ENCODE results near the gene NUP214.
"Not testable (repeated sequence)": the region's sequence is repeated elsewhere in the genome, so short reads cannot be mapped to it uniquely, and the experiment has no call there.

Gene NUP214

DNA sequence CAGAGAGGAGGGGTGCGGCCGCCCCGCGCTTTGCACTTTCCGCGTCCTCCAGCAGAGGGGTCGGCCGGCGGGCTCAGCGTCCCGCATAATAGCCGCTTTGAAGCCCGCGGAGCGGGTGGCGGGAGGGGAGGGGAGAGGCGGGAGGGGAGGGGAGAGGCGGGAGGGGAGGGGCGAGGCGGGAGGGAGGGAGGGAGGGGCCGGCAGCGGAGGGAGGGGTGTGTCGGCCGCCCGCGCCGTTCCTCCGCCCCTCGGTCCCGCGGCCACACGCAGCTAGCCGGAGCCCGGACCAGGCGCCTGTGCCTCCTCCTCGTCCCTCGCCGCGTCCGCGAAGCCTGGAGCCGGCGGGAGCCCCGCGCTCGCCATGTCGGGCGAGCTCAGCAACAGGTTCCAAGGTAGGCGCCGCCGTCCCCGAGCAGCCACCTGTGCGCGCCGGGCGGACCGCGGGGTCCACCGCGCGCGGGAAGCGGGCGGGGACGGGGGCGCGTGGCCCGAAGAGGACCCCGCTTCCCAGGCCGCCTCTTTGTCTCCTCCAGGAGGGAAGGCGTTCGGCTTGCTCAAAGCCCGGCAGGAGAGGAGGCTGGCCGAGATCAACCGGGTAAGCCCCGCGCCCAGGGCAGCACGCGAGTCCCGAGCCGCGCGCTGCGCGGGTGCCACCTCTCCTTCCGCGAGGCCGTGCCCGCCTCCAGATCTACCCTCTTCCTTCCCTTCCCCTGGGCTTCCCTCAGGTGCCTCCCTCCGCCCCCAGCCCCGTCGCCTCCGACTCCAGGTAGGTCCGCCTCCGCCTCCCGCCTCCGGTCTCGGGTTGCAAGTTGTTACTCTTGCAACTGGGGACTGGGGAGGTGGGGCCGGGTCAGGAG lies 28.9 kb upstream of the NUP214 start, which contains the start of gene AIF1L:
Gene AIF1L (plus strand): TSS at position 263 of the 857 bp plus-strand sequence. CDS start 99 bp downstream, at position 362.
- peak in 1 of 2 donors; percentile 12 for DNase-seq (ENCODE audit: low read depth in 2 of 2, low spot score in 1 of 2)

DNA sequence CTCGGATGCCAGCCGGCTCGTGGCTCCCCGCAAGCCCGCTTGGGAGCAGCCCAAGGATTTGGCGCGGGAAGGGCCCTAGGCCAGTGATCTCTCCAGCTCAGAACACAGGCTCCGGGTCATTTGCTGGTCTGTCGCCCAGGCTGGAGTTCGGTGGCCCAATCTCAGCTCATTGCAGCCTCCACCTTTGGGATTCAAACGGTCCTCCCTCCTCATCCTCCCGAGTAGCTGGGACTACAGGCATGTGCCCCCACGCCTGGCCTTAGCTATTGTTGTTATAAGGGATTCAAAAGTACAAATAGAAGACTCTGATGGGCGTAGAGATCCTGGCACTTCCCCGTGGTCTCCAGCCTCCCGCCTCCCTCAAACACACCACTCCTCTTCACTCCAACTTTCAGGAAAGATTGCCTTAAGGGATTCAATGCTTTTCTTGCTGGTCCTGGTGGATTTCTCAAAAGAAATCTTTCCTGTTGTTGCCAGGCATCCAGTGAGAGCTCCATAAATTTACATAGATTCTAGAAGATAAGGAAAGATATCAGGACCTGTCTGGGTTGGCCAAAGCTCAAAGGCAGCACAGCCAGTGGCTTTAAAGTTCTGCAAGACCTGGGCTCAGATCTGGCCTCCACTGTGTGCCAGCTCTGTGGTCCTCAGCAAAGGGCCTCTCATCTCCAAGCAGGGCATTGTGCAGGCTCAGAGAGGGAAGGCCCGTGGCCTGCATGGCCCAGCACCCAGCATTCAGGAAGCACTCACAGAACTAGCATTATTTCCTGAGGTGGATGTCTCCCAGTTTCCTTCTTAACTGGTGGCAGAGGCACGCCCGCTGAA lies 28.0 kb upstream of the NUP214 start:
- DNase-seq (ENCODE audit: low read depth in 2 of 2, low spot score in 1 of 2), result no peak

DNA sequence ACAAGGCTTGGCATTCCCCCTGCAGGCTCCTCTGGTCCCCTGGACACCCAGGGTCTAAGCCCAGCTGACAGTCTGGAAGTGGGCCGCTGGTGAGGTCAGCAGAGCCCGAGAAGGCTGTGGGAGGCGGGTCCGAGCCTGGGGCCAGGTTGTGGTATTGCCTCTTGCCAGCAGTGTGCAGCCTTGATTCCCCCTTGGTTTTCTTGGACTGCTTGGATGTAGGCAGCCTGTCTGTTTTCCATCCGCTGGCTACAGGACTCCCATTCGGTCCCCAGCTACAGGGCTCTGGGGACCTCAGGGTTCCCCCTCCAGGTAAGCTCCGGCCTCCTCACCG lies 27.5 kb upstream of the NUP214 start:
- no peak for DNase-seq (ENCODE audit: low read depth in 2 of 2, low spot score in 1 of 2)

DNA sequence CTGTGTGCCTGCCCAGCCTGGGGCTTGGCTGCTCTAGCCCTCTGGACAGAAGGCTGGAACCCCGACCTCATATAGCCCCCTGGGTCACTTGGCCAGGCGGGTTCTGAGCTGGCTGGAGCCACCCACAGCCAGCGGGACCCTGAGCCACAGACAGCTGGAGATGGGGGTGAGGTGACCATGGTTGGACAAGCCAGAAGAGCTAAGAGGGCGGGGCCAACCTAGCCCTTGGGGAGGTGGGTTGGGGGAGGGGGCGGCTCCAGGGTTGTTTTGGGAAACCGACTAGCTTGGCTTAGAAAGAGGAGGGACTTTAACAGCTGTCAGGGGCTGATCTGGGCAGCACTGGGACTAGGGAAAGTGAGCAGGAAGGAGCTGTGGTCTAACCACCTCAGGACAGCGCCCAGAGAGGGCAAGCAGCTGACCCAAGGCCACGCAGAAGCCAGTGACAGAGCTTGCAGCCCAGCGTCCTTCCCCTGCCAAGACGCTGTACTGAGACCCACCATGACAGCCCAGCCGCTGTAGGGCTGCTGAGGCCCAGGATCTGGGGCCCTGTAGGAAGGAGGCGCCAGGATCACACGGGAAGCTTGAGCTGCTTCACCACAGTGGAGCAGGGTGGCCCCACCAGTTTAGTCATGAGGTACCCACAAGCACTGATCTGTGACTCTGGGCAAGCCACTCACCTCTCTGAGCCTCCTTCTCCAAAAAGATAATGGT lies 26.8 kb upstream of the NUP214 start:
- DNase-seq (ENCODE audit: low read depth in 2 of 2, low spot score in 1 of 2), result no peak

DNA sequence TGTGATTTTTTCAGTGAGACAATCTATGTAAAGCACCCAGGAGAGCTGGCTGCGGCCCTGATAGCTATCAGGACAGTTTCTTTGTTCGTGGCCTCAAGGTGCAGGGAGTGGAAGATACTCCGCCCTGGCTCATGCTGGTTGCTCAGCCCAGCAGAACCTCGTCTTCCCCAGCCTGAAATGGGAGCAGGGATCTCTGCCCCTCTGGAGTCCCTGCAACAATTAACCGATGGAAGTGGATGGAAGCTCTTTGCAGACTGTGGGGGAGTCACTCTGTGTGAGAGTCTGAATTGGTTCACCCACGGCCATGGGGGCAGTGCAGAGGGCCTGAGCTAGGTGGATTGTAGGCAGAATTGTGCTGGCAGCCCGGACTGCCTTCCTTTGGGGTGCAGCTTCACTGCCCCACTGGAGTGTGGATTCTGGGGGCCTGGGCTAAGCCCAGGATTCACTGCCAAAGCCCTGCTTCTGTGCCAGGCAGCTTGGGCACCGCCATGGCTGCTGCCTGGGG lies 26.2 kb upstream of the NUP214 start:
- DNase-seq (ENCODE audit: low read depth in 2 of 2, low spot score in 1 of 2), result no peak

DNA sequence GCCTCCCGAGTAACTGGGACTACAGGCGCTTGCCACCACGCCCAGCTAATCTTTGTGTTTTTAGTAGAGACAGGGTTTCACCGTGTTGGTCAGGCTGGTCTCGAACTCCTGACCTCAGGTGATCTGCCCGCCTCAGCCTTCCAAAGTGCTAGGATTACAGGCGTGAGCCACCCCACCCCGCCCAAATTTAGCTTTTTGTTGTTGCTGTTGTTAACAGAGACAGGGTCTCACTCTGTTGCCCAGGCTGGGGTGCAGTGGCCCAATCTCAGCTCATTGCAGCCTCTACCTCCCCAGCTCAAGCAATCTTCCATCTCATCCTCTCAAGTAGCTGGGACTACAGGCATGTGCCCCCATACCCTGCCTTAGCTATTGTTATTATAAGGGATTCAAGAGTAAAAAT lies 25.5 kb upstream of the NUP214 start:
- DNase-seq (ENCODE audit: low read depth in 2 of 2, low spot score in 1 of 2), result not testable (repeated sequence)

DNA sequence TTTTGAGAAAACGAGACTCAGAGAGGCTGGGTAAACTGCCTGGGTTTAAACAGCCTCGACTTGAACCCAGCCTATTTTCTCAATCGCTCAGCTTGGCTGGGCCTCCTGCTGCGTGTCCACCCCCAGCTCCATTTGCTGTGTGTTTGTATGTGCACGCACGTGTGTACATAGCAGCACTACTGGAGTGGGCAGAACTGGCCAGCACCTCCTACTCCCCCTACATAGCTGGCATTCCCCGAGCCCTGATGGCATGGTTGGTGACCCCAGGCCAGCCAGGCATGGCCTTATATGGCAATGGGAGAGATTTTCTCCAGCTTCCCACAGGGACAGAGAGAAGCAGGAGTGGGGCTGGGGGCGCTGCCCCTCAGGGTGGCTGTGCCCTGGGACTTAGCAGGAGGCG lies 24.9 kb upstream of the NUP214 start:
- DNase-seq (ENCODE audit: low read depth in 2 of 2, low spot score in 1 of 2), result no peak

DNA sequence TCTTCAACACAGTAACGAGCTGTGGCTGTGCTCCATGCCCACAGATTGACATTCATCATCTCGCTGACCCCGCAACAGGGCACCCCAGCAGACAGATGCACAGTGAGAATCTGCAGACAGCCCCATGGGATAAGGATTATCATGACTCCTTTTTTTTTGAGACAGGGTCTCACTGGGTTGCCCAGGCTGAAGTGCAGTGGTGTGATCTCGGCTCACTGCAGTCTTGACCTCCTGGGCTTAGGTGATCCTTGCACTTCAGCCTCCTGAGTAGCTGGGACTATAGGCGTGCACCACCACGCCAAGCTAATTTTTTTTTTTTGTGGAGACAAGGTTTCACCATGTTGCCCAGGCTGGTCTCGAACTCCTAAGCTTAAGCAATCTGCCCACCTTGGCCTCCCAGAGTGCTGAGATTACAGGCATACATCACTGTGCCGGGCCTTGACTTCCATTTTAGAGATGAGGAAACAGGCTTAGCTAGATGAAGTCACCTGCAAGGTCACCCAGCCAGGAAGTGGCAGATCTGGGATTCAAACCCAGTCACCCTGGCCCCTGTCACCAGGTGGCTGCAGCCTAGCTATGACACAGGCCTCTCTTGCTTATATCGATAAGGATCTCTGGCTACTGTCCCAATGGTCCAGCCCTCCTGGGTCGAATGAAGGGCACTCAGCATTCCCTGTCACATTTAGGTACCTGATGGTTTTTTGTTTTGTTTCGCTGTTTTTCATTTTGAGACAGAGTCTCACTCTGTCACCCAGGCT lies 24.0 kb upstream of the NUP214 start:
- DNase-seq (ENCODE audit: low read depth in 2 of 2, low spot score in 1 of 2), result no peak

DNA sequence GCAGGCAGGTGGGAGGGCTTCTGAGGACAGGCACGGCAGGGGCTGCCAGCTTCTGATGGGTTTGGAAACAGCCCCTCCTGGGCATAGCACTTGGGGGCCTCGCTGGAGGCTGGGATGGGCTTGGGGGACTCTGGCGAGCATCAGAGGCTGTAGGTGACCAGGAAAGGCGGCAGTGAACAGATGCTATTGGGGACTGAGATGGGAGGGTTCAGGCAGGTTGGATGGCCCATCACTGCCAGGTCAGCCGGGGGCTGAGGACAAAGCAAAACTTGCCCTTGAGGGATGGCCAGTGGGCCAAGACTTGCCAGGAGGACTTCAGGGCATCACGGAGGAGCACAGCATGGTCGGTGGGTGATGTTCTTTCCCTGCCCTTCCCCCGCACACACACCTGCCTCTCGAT lies 22.4 kb upstream of the NUP214 start:
- no peak for DNase-seq (ENCODE audit: low read depth in 2 of 2, low spot score in 1 of 2)

DNA sequence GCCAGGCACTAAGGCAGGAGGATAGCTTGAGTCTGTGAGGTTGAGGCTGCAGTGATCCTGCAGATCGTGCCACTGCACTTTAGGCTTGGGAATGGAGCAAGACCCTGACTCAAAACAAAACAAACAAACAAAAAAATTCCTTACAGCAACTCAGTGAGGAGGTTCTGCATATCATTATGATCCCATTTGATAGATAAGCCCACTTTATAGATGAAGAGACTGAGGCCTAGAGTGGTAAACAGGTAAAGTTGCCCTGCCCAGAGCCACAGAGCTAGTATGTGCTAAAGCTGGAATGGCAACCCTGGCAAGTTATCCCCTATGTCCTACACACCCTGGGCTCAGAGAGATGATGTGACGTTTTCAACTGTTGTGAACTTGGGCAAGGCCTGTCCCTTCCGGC lies 21.9 kb upstream of the NUP214 start:
- DNase-seq (ENCODE audit: low read depth in 2 of 2, low spot score in 1 of 2), result no peak

DNA sequence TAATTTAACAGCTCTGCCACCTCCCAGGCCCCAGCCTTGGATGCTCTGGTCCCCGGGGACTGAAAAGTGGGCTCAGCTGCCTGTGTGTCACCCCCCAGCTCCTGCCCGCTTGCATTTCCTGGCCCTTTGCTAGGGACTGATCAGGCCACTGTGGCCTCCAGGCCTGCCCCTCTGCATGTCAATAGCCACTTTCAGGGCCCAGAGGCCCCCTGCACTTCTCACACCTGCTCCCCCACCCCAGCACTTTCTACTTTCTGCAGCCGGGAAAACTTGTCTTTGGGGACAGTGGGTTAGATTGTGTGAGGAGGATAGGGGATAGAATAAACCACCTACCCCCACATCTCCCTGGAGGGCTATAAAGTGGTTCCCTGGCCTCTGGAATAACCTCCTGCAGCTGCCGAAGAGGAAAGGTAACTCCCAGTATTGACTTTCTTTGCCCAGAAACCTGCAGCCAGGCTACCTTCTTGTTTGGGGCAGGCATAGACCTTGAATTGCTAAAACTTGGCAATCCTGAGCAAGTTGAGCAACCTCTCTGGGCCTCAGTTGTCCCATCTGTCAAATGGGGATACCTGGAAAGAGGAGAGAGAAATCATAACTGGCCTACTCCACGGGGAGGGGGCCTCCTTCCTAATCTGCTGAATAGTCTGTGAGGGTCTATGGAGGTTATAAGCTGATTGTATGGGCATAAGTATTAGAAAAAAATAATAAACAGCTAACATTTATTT lies 21.2 kb upstream of the NUP214 start:
- no peak for DNase-seq (ENCODE audit: low read depth in 2 of 2, low spot score in 1 of 2)

DNA sequence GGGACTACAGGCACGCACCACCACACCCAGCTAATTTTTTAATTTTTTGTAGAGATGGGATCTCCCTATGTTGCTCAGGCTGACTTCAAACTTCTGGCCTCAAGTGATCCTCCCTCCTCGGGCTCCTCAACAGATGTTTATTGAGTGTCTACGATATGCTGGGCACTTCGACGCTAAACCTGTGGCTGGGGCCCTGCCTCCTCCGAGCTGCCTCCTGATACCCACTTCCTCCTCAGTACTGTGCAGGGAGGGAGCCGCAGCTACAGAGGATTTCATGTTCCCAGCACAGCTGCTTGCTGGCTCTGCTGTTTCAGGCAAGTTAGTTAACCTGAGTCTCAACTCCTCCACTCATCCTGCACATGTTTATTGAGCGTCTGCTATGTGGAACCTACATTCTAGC lies 19.4 kb upstream of the NUP214 start:
- no peak for DNase-seq (ENCODE audit: low read depth in 2 of 2, low spot score in 1 of 2)

DNA sequence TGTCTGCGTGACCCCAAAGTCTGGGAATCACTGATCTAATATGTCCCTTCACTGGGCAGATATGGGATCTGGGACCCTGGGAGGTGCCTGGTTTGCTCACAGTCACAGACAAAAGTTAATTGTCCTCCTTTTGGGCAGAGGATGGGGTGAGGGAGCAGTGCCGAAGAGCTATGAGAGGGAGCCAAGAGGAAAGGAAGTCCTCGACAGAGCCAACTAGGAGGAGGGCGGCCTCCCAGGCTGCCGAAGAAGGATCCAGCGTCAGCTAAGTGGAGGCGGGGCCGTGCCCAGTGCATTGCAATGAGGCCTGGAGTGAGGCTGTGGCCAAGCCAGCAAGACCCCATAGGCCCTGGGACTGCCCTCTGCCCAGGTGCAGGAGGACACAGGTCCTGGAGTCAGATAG lies 17.6 kb upstream of the NUP214 start:
- no peak for DNase-seq (ENCODE audit: low read depth in 2 of 2, low spot score in 1 of 2)

DNA sequence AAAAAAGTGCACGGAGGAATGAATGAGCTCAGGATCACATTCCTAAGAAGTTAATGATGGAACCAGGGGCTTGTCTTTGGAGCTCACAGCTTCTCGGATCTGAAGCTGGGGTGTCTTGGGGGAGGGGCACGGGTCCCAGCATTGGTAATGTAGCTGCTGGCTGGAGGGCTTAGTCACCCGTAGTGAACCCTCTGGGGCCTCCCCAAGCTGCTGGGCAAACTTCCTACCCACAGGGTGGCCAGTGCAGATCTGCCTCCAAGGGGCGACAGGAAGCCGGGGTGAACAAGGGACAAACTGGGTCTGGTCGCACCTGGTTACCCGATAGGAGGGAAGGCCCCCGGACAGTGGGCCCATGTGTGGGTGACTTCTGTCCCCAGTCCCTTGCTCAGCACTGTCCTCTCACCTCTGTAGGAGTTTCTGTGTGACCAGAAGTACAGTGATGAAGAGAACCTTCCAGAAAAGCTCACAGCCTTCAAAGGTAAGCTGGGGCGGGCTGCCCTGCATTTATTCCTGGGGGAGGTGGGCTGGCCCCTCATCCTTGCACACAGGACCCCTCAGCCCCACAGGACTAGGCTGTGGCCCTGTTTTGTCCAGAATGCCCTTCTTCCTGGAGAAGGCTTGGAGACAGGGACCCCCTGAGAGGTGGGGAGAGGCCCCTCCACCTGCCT lies 14.1 kb upstream of the NUP214 start:
- no peak for DNase-seq (ENCODE audit: low read depth in 2 of 2, low spot score in 1 of 2)

DNA sequence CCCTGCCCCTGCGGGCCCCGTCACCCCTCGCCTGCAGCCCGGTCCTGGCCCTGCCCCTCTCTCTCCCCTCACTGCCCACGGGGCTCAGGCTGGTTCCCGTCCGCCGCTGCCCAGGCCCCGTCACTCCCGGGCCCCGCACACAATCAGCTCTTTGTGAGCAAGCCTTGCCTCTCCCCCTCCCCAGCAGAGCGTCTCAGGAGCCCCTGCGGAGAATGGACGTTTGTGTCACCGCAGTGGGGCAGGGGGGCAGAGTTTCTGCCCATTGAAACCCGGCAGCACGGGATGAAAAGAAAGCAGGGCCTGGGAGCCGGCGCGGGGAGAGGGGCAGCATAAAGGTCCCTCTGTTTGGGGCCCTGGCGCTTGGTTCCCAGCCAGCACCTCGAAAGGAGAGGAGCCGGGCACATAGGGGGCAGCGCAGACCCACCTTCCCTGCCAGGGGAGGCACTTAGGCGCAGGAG lies 13.5 kb upstream of the NUP214 start:
- no peak for DNase-seq (ENCODE audit: low read depth in 2 of 2, low spot score in 1 of 2)

DNA sequence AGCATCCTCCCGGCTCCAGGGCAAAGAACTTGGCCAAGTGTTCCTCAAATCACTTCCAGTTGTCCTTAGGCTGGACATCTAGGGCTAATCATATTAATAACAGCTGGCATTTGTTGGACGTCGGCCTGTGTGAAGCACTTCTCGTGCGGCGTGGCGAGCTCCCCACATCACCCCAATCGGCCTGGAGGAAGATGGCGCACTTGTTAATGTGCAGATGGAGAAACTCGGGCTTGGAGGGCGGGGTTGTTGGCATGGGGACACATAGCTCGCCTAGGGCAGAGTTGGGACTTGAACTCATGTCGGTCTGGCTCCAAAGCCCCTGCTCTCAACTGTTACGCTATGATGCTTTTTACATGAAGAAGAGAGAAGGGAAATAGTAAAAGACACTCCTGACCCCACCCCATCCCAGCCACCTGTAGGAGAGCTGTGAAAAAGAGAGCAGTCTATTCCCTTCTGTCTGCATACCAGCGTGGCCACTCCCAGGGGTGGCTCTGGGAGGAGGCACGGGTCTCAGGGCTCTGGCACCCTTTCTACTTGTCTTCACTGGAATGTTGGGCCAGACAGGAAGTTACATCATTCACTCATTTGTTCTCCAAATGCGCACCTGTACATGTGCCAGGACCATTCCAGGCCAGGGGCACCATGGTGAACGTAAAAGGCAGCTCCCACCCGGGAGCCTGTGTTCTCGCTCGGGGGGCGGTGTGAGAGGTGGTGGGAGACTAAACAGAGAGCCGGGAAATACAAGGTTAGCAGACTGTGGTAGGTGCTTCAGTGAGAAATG lies 12.8 kb upstream of the NUP214 start:
- no peak for DNase-seq (ENCODE audit: low read depth in 2 of 2, low spot score in 1 of 2)

DNA sequence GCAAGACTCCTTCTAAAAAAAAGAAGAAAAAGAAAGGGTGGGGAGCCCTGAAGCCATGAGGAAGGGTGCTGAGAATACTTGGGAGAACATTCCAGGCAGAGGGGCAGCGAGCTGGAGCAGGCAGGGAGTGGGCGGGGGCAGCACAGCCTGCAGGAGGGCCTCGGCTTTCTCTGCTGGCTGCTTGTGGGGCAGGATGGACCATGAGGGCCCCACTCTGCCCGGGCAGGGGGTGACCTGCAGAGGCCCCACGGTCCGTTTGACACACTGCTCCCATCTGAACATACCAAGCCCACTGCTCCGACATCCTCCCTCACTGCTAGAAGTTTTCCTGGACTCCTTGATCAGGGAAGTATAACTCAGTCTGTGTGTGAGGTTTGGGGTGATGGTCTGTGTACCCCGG lies 11.7 kb upstream of the NUP214 start:
- no peak for DNase-seq (ENCODE audit: low read depth in 2 of 2, low spot score in 1 of 2)

DNA sequence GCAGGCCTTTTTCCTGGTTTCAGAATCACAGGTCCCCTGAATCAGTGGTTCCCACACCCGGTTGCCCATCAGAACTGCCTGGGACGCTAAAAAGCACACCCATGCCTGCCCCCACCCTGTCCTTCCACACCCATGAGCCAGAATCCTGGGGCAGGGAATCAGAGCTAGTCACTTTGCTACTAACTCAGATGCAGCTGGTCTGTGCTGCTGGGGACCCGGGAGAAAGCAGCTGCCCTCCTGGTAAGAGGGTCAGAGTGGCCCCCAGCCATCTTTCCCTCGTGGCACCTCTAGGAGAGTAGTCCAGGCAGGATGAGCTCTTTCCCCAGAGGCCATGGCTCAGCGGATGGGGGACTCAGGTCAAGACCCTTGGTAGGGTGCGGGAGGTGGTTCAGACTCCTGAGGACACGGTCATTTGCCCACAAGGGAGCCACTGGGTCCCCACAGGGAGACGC lies 11.3 kb upstream of the NUP214 start:
- no peak for DNase-seq (ENCODE audit: low read depth in 2 of 2, low spot score in 1 of 2)

DNA sequence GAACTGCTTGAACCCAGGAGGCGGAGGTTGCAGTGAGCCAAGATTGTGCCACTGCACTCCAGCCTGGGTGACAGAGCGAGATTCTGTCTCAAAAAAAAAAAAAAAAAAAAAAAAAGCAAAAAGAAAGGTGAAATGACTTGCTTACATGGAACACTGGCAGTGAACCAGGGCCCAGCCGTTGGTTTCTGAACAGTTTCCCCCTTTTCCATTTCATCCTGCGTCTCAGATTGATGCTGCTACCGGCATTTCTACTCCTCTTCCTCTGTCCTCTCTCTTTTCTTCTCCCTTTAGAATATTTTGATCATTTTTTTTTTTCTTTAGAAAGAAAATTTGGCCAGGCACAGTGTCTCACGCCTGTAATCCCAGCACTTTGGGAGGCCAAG lies 10.0 kb upstream of the NUP214 start:
- not testable (repeated sequence) for DNase-seq (ENCODE audit: low read depth in 2 of 2, low spot score in 1 of 2)
